HEK293 (cell line): ENCODE results near the gene CST6.

Experiments
- CTCF ChIA-PET: fragments of 350-600 bp; formaldehyde crosslinking; extraction: SDS; loops from one replicate; lab custom pipeline; 2021; ENCODE audit warnings: antibody characterized with exemption; lab: Yijun Ruan, JAX
- POLR2A ChIA-PET: fragments of 300-600 bp; formaldehyde crosslinking; extraction: SDS; loops from one replicate; lab custom pipeline; 2020; ENCODE audit warnings: antibody characterized with exemption, inconsistent platforms; lab: Yijun Ruan, JAX
- H3K27ac ChIP-seq: fragments of 200-500 bp; sonication (Bioruptor generic); 2 replicates; pipeline ENCODE4 v1.5.1; 2014; ENCODE audit warnings: low read depth, low read length, control low read depth, inconsistent platforms; ENCODE audit errors: extremely low read depth
- H3K36me3 ChIP-seq, 2 experiments: fragments of 200-500 bp in 1 of 2; sonication (Bioruptor generic) in 1 of 2; 1 replicate in 1 of 2; 2 replicates in 1 of 2; pipeline ENCODE4 v1.5.1; 2014 to 2017; ENCODE audit warnings: inconsistent platforms in 2 of 2, low read length in 2 of 2; ENCODE audit not compliant: control insufficient read depth in 2 of 2, insufficient read depth in 1 of 2
- H3K4me1 ChIP-seq: fragments of 200-500 bp; sonication (Bioruptor generic); 2 replicates; pipeline ENCODE4 v1.5.1; 2014; ENCODE audit warnings: mild to moderate bottlenecking, low read length, inconsistent platforms; ENCODE audit not compliant: control insufficient read depth, insufficient read depth
- H3K4me3 ChIP-seq: 2 replicates; pipeline ENCODE4 v1.5.1; 2011; ENCODE audit warnings: low read depth, mild to moderate bottlenecking, control low read depth, low read length, moderate library complexity
- H3K9me3 ChIP-seq: fragments of 200-500 bp; sonication (Bioruptor generic); 2 replicates; pipeline ENCODE4 v1.5.1; 2014; ENCODE audit warnings: low read depth, low read length, inconsistent platforms; ENCODE audit not compliant: control insufficient read depth, insufficient read depth
- HOXC10 ChIP-seq: sonication (generic); formaldehyde crosslinking; IDR thresholded peaks from 2 replicates; pipeline ENCODE4 v1.8.1; 2023; ENCODE audit warnings: mild to moderate bottlenecking, missing genetic modification reagents
- PRDM10 ChIP-seq: fragments of 450-650 bp; formaldehyde crosslinking; IDR thresholded peaks from 2 replicates; pipeline ENCODE4 v1.5.1; 2016; ENCODE audit warnings: missing biosample characterization, missing genetic modification characterization
- SCRT2 ChIP-seq: fragments of 450-650 bp; formaldehyde crosslinking; IDR thresholded peaks from 2 replicates; pipeline ENCODE4 v1.5.1; 2016; ENCODE audit warnings: missing biosample characterization, missing genetic modification characterization
- SP2 ChIP-seq: fragments of 450-650 bp; formaldehyde crosslinking; IDR thresholded peaks from 2 replicates; pipeline ENCODE4 v1.5.1; 2016; ENCODE audit warnings: missing biosample characterization, missing genetic modification characterization
- ZBTB1 ChIP-seq: fragments of 450-650 bp; formaldehyde crosslinking; IDR thresholded peaks from 2 replicates; pipeline ENCODE4 v1.5.1; 2016; ENCODE audit warnings: missing biosample characterization, missing genetic modification characterization
- ZBTB17 ChIP-seq: fragments of 450-650 bp; formaldehyde crosslinking; IDR thresholded peaks from 2 replicates; pipeline ENCODE4 v1.5.1; 2016; ENCODE audit warnings: missing biosample characterization, missing genetic modification characterization
- ZBTB26 ChIP-seq: fragments of 450-650 bp; formaldehyde crosslinking; optimal IDR thresholded peaks from 2 replicates; pipeline ENCODE3; 2016; ENCODE audit warnings: missing biosample characterization, mild to moderate bottlenecking, missing genetic modification characterization
- ZNF280C ChIP-seq: fragments of 450-650 bp; formaldehyde crosslinking; IDR thresholded peaks from 2 replicates; pipeline ENCODE4 v1.5.1; 2016; ENCODE audit warnings: missing biosample characterization, missing genetic modification characterization
- ZNF362 ChIP-seq: fragments of 450-650 bp; formaldehyde crosslinking; IDR thresholded peaks from 2 replicates; pipeline ENCODE4 v1.5.1; 2016; ENCODE audit warnings: missing biosample characterization, missing genetic modification characterization
- ZNF391 ChIP-seq: fragments of 450-650 bp; formaldehyde crosslinking; IDR thresholded peaks from 2 replicates; pipeline ENCODE4 v1.5.1; 2016; ENCODE audit warnings: low read depth, missing biosample characterization, missing genetic modification characterization, borderline replicate concordance
- ZNF398 ChIP-seq: fragments of 450-650 bp; formaldehyde crosslinking; IDR thresholded peaks from 2 replicates; pipeline ENCODE4 v1.5.1; 2017; ENCODE audit warnings: missing biosample characterization, missing genetic modification characterization
- ZNF623 ChIP-seq: fragments of 450-650 bp; formaldehyde crosslinking; IDR thresholded peaks from 2 replicates; pipeline ENCODE4 v1.5.1; 2016; ENCODE audit warnings: missing biosample characterization, missing genetic modification characterization
- ZNF76 ChIP-seq: fragments of 450-650 bp; formaldehyde crosslinking; IDR thresholded peaks from 2 replicates; pipeline ENCODE4; 2016; ENCODE audit warnings: low read depth, missing biosample characterization, missing genetic modification characterization, borderline replicate concordance
- ZSCAN4 ChIP-seq: fragments of 450-650 bp; formaldehyde crosslinking; IDR thresholded peaks from 2 replicates; pipeline ENCODE4 v1.5.1; 2017; ENCODE audit warnings: missing biosample characterization, missing genetic modification characterization

CST6 gene

GRCh38 chr11:66001942-66002647 is 9.7 kb upstream of the CST6 start, which contains the start of the genes BANF1 and EIF1AD (continued):
- TF ChIP-seq ZBTB1 (tag by site-specific recombination), result peak; percentile 96
- peak; percentile 92 for TF ChIP-seq ZNF76 (tag by site-specific recombination)
- TF ChIP-seq ZNF398 (tag by site-specific recombination), result peak; percentile 45; the same call in 1 of the 2 replicates
- peak; percentile 57; the same call in 1 of the 2 replicates for TF ChIP-seq ZSCAN4 (tag by site-specific recombination)
- peak; percentile 47 for TF ChIP-seq ZNF623
- TF ChIP-seq ZNF362 (tag by site-specific recombination), result peak; percentile 97
- no peak for TF ChIP-seq HOXC10 (CRISPR knock-in tag)
- no peak for TF ChIP-seq ZNF280C (tag by site-specific recombination)
- TF ChIP-seq, all 188 proteins: peak for 93

- peak overlapping the region; percentile 58; the same call in 1 of the 2 replicates for H3K27ac ChIP-seq
- ChIA-PET POLR2A (interaction anchor here (0.8 to 1.6 kb wide), 11 partner anchors 9 to 388 kb away, joined by 3 to 7 read pairs (median 4); partner anchors contain the start of genes CFL1, CST6, FIBP and PCNX3), CTCF (interaction anchor here (0.8 to 1.4 kb wide), 4 partner anchors 14 to 43 kb away, joined by 3 to 6 read pairs (median 3); no protein-coding TSS in a partner anchor)
- H3K9me3 ChIP-seq, result no peaks in the 10 kb centered on the region
- peaks cover 2 to 59% of the 10 kb centered on the region in 2 experiments for H3K36me3 ChIP-seq
- TF ChIP-seq SCRT2 (tag by site-specific recombination) (peak; percentile 80), PRDM10 (tag by site-specific recombination) (0 out of 2 replicates have a peak, but pooled peaks have one; percentile 8), SP2 (tag by site-specific recombination) (0 out of 2 replicates have a peak, but pooled peaks have one; percentile 4), ZNF391 (no peak), ZBTB17 (tag by site-specific recombination) (no peak), ZBTB26 (tag by site-specific recombination) (peak; percentile 28)
- peak overlapping the region; percentile 98 for H3K4me3 ChIP-seq
- H3K4me1 ChIP-seq, result no peaks in the 10 kb centered on the region
These were observed 9.1 kb upstream of the CST6 start for GRCh38 chr11:66002648-66003225.
